Body of pancreas (tissue), 4 donors: ENCODE results near the gene SLC41A1. TPM values are rescaled to one million over a fixed set of nuclear protein-coding genes. Genes with fewer than 3 reads are reported as not detected.
A peak's percentile ranks its signal among the peaks of the same experiment; 100 is the strongest.

ENCODE experiments used
- ATAC-seq: fragments of 150-250 bp; one replicate; pipeline ENCODE4 v1.9.1; 2016
- DNase-seq, 4 donors: peaks; one replicate each; pipeline ENCODE4 v3.0.0-alpha.2; 2019
- H3K27ac ChIP-seq, 4 donors: fragments of 200-600 bp; sonication (generic); 1 replicate in 3 of 4; 2 replicates in 1 of 4; pipeline versions ENCODE4 v1.5.1 to v1.6.1; 2016 to 2019; ENCODE audit warnings: mild to moderate bottlenecking in 1 of 4, mixed read lengths in 1 of 4, moderate library complexity in 1 of 4
- H3K27me3 ChIP-seq, 2 donors: fragments of 200-600 bp; sonication (generic); one replicate each; pipeline ENCODE4 v1.6.0; 2016; ENCODE audit warnings: mild to moderate bottlenecking in 1 of 2
- H3K36me3 ChIP-seq, 2 donors: fragments of 200-600 bp; sonication (generic); replicated peaks in 1 of 2; 2 replicates each; pipeline ENCODE4 v1.5.1; 2016; ENCODE audit warnings: low read depth in 2 of 2; ENCODE audit not compliant: insufficient read depth in 1 of 2
- H3K4me1 ChIP-seq: fragments of 200-600 bp; sonication (generic); one replicate; pipeline ENCODE4 v1.6.0; 2016
- H3K4me3 ChIP-seq, 2 donors: fragments of 200-600 bp; sonication (generic); 1 replicate in 1 of 2; 2 replicates in 1 of 2; pipeline ENCODE4 v1.5.1; 2016 to 2019
- H3K9me3 ChIP-seq, 3 donors: fragments of 200-600 bp; sonication (generic); 1 replicate in 2 of 3; 2 replicates in 1 of 3; pipeline ENCODE4 v1.5.1; 2016
- CTCF ChIP-seq, 7 experiments: fragments of 450-650 bp in 4 of 7; fragments of 200-600 bp in 3 of 7; sonication (generic) in 3 of 7; IDR thresholded peaks; one replicate each; pipeline ENCODE4 v1.5.1; 2016 to 2019; ENCODE audit warnings: antibody characterized with exemption in 7 of 7
- POLR2A ChIP-seq, 3 donors: fragments of 450-650 bp; IDR thresholded peaks; one replicate each; pipeline ENCODE4 v1.6.1; 2016; ENCODE audit warnings: antibody characterized with exemption in 3 of 3, mild to moderate bottlenecking in 2 of 3
- WGBS, 2 donors: methylation state at CpG; one replicate each; pipeline ENCODE4 v1.1.5; 2017; 5-methylcytosine and 5-hydroxymethylcytosine counted together
- intact Hi-C: fragments of 100-400 bp; cut with DNase I; formaldehyde crosslinking; loops from one replicate; pipeline ENCODE4 v1.15.1; 2023
- total RNA-seq, 2 donors: library from RNA; depleted of rRNA; stranded (reverse); fragments of >200 nt; gene quantifications; one replicate each; pipeline ENCODE4 v1.1.0, GENCODE V29; 2016

SLC41A1 gene
- total RNA-seq, 2 donors from 2014 or later: 36.9 to 41.8 TPM

DNA sequence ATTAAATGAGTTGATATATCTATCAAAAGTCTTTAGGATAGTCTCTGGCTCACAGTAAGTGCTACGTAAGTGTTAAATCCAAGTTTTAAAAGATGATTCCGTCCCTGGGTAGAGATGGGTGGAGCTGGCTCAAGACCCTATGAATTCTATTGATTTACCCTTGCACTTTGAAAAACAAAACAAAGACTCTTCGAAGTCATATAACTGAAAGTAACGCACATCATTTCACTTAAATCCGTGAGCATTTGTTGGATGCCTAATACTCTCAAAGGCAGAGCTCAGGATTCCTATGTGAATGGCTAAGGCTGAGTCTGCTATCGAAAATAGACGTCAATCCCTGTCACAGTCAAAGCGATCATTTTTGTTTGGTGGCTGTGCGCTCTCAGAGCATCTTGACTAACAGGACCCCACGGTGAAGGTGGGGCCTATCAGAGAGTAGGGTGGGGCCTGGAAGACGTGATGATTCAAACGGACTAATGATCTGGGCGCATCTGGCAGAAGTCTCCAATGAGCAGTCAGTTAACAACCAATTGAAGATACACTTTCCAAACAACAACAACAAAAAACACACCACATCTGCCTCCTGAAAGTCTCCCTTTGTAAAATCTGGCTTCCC is 61.9 kb downstream of the SLC41A1 start:
- intact Hi-C loops: no loop called here
- no peak for DNase-seq
- Histone ChIP-seq H3K27me3 (no peaks in the 10 kb centered on the region), H3K9me3 (no peaks in the 10 kb centered on the region), H3K27ac (no peak overlapping the region), H3K4me1 (peaks cover 19% of the 10 kb centered on the region), H3K36me3 (no peaks in the 10 kb centered on the region), H3K4me3 (no peak overlapping the region)
- WGBS, 2 donors: 69 to 72% methylated on average over 13 of the region's 13 CpGs
- no peak for ATAC-seq
- TF ChIP-seq POLR2A (IDR thresholded peaks at IDR 0.05): no peak
- TF ChIP-seq CTCF (IDR thresholded peaks at IDR 0.05): no peak

DNA sequence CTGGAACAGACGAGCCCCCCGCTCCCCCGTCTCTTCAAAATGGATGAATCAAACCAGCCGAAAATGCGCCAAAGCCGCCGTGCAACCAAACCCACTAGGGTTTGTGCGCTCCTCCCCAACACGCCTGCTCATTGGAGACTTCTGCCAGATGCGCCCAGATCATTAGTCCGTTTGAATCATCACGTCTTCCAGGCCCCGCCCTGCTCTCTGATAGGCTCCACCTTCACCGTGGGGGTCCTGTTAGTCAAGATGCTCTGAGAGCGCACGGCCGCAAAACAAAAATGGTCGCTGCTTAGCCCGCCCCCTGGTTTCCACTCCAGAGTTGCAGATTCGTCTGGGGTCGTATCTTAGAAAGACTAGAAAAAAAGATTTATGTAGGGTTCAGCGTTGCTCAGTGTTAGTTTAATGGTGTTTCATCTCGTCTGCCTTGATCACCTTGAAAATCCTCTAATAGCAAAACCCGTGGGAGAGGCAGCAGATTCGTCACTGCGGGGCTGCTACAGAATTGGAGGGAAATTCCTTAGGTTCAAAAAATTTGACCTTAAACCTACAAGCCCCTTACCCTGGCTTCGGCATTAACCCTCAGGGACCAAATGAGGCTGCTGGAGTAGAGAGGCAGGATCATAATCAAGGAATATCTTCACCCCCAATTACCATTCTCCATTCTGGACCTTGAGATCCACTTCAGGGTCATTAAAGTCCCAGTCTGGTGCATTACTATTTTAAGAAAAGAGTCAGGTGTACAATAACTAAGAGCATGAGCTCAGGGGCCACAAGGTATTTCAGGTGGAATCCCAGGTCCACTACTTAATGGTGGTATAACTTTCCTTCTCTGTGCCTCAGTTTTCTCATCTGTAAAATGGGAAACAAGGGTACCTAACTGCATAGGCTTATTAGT is 62.6 kb downstream of the SLC41A1 start, which contains the start of gene NUCKS1:
Gene NUCKS1, minus strand, starts transcription at position 45 of the 898 bp plus-strand sequence. CDS start 209 bp downstream, outside the sequence.
- ATAC-seq: peak; percentile 92
- intact Hi-C loops: no loop called here
- Histone ChIP-seq H3K27ac (peak within 1 kb of the TSS; percentile 96 to 98 (median 98)), H3K4me1 (peaks cover 23% of the 10 kb centered on the region), H3K4me3 (peak within 1 kb of the TSS; percentile 38 to 75), H3K27me3 (no peaks in the 10 kb centered on the region), H3K9me3 (no peaks in the 10 kb centered on the region), H3K36me3 (no peaks in the 10 kb centered on the region)
- WGBS, 2 donors: 0% methylated on average over 17 to 27 of the region's 27 CpGs
- peak; percentile 98 to 100 (median 100) for DNase-seq
- TF ChIP-seq POLR2A (IDR thresholded peaks at IDR 0.05) (peak in 2 of 3 donors; percentile 64 to 69), CTCF (IDR thresholded peaks at IDR 0.05) (peak in 4 of 7 experiments; percentile 10 to 49 (median 46))

GRCh38 chr1:205749234-205750137 is 63.5 kb downstream of the SLC41A1 start:
- ATAC-seq (peak; percentile 84), DNase-seq (peak; percentile 93 to 95 (median 94))
- Histone ChIP-seq H3K4me1 (peaks cover 23% of the 10 kb centered on the region), H3K9me3 (no peaks in the 10 kb centered on the region), H3K27ac (peak overlapping the region; percentile 96 to 98 (median 98)), H3K4me3 (peak overlapping the region; percentile 37 to 75), H3K36me3 (no peaks in the 10 kb centered on the region), H3K27me3 (no peaks in the 10 kb centered on the region)
- 0 to 1% methylated on average over 2 to 55 of the region's 81 CpGs for WGBS, 2 donors
- TF ChIP-seq CTCF (IDR thresholded peaks at IDR 0.05) (peak in 1 of 7 experiments; percentile 10), POLR2A (IDR thresholded peaks at IDR 0.05) (peak; percentile 40 to 82 (median 60))
- intact Hi-C loops: no loop called here

DNA sequence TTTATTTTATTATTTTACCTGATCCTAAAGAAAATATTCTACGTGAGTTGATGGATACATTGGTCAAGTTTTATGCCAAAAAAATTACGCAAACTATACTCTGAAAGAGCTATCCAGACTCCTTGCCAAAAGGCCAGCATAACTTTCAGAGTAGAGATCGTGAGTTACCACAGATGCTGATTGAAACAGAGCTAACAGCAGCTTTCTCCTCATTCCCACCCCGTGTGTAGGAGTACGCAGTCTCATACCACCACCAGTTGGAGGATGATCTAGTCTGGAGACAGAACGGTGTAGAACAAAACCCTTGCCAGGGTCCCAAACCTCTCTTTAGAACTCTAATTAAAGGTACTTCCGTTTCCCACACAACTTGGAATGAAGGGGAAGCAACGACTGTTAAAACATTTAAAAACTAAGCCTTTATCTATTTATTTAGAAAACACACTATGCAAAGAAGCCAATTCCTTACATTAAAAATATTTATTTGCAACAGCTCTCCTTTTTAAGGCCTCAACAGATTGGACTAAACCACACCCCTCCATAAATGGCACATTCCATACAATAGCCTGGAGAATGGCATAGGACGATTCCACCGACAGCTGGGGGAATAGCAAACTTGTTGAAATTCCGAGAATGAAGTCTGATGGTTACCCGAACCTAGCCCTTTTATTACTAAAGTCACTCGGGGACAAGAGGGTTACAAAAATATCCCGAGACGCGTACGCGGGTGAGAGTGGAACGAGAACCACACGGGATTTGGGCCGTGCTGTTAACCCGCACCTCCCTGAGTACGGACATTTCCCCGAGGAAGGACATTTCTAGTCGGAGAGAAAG is 64.4 kb downstream of the SLC41A1 start:
- WGBS, 2 donors: 0 to 1% methylated on average over 25 of the region's 25 CpGs
- peak; percentile 37 for ATAC-seq
- H3K4me3 ChIP-seq: peak overlapping the region; percentile 37 to 75

More for the DNA sequence above, 64.4 kb downstream of the SLC41A1 start:
- DNase-seq: peak in 3 of 4 donors; percentile 13 to 23 (median 17)
- H3K36me3 ChIP-seq: no peaks in the 10 kb centered on the region
- intact Hi-C loops: no loop called here
- TF ChIP-seq POLR2A (IDR thresholded peaks at IDR 0.05) (peak in 1 of 3 donors; percentile 36), CTCF (IDR thresholded peaks at IDR 0.05) (peak in 1 of 7 experiments; percentile 11)
- H3K27ac ChIP-seq: peak overlapping the region; percentile 96 to 98 (median 98)
- H3K27me3 ChIP-seq: no peaks in the 10 kb centered on the region
- peaks cover 23% of the 10 kb centered on the region for H3K4me1 ChIP-seq
- H3K9me3 ChIP-seq: no peaks in the 10 kb centered on the region
